Natural killer cell (primary cell): Measurements from ENCODE around the gene BTBD16. TPM values are rescaled to one million over a fixed set of nuclear protein-coding genes. Genes with fewer than 3 reads are reported as not detected.

Source experiments
- ATAC-seq, 3 donors: fragments of 150-1000 bp in 2 of 3; fragments of 200-7000 bp in 1 of 3; cut with Tn5 transposase; 1 replicate in 1 of 3; 2 replicates in 2 of 3; pipeline ENCODE4 v1.10.0; 2021; ENCODE audit warnings: mild to moderate bottlenecking in 2 of 3, moderate library complexity in 2 of 3
- DNase-seq, 2 donors: peaks; one replicate each; pipeline versions ENCODE4 v3.0.0 to v3.0.0-alpha.2; 2013 to 2021; ENCODE audit warnings: mixed read lengths in 1 of 2
- H3K27ac ChIP-seq: one replicate; pipeline ENCODE4 v1.5.1; 2013; ENCODE audit warnings: mild to moderate bottlenecking, low read length
- H3K27me3 ChIP-seq: one replicate; pipeline ENCODE4 v1.6.1; 2013; ENCODE audit warnings: low read length; ENCODE audit not compliant: control insufficient read depth, insufficient read depth
- H3K36me3 ChIP-seq: one replicate; pipeline ENCODE4 v1.6.1; 2013; ENCODE audit warnings: low read length; ENCODE audit not compliant: control insufficient read depth, insufficient read depth
- H3K4me1 ChIP-seq: one replicate; pipeline ENCODE4 v1.6.1; 2013; ENCODE audit warnings: low read length; ENCODE audit not compliant: control insufficient read depth, insufficient read depth
- H3K4me3 ChIP-seq: one replicate; pipeline ENCODE4 v1.5.1; 2013; ENCODE audit warnings: low read length
- H3K9me3 ChIP-seq: one replicate; pipeline ENCODE4 v1.6.1; 2013; ENCODE audit warnings: low read length; ENCODE audit not compliant: control insufficient read depth, insufficient read depth
- H3K27ac Mint-ChIP-seq, 2 donors: one replicate each; pipeline ENCODE4 v1.8.0; 2022; ENCODE audit warnings: mild to moderate bottlenecking in 2 of 2, mixed read lengths in 2 of 2, moderate library complexity in 1 of 2
- H3K27me3 Mint-ChIP-seq, 2 donors: one replicate each; pipeline ENCODE4 v1.8.0; 2022; ENCODE audit warnings: low read depth in 2 of 2, mixed read lengths in 2 of 2
- H3K36me3 Mint-ChIP-seq: one replicate; pipeline ENCODE4 v1.8.0; 2022; ENCODE audit warnings: mixed read lengths
- H3K4me1 Mint-ChIP-seq, 2 donors: one replicate each; pipeline ENCODE4 v1.8.0; 2022; ENCODE audit warnings: mixed read lengths in 2 of 2
- H3K4me3 Mint-ChIP-seq: one replicate; pipeline ENCODE4 v1.8.0; 2022; ENCODE audit warnings: mild to moderate bottlenecking, moderate library complexity, mixed read lengths
- H3K9me3 Mint-ChIP-seq, 2 donors: one replicate each; pipeline ENCODE4 v1.8.0; 2022; ENCODE audit warnings: mixed read lengths in 2 of 2
- WGBS: methylation state at CpG from one replicate; pipeline ENCODE4 v1.1.7; 2013; ENCODE audit warnings: missing lambda C conversion rate; ENCODE audit not compliant: insufficient coverage; 5-methylcytosine and 5-hydroxymethylcytosine counted together
- intact Hi-C: fragments of 100-400 bp; cut with micrococcal nuclease; formaldehyde crosslinking; loops from one replicate; pipeline ENCODE4 v1.14.2; 2022
- total RNA-seq, 4 donors: library from RNA; stranded (reverse); fragments of 120-200 nt in 1 of 4; gene quantifications; one replicate each; pipeline versions ENCODE4 v1.2.3 to v1.2.4, GENCODE V29; 2013 to 2022
- TF ChIP-seq, protein P1 (sequence below): fragments of 200-600 bp; IDR thresholded peaks from one replicate; pipeline ENCODE4 v1.8.0; 2022; ENCODE audit warnings: antibody characterized with exemption

BTBD16 gene
- total RNA-seq, 3 donors from 2014 or later (not counting 1 experiment from before 2014, with no cell fraction given): not detected

DNA sequence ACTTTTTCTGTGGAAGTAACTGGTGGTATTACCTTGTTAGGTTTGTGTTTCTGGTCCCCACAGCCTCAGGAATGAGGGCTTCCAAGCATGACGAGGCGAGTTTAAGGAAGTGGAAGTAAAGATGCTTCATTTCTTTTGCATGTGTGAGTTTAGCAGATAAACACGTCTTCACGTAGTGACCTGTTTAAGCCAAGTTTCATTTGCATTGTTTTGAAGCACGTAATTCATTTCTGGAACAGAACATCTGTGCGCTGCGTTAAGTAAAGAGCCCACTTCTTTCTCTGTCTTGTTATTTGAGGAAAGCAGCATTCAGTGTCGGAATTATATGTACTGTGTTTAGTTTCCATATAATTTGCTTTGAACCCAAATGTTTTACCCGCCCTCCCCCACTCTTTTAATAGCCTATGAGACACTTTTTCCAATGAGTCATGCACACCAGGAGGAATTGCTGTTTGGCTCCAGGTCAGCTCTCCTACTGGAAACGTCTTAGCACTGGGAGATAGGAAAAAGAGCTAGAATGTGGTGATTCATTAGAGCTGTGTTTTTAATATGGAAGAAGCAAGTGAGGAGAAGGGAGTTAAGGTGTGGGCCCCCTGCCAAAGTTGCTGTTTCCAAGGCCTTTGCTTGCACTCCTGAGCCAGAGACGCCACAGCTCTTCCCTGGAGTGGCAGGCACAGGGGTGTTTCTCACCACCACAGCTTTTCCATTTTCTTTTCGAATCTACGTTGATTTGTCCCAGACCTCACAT is 36.7 kb downstream of the BTBD16 start:
- Mint-ChIP-seq H3K9me3 (no peaks in the 10 kb centered on the region), H3K27me3 (peaks cover 15 to 23% of the 10 kb centered on the region in 2 donors), H3K27ac (no peak overlapping the region), H3K4me3 (no peak overlapping the region), H3K36me3 (no peaks in the 10 kb centered on the region), H3K4me1 (no peaks in the 10 kb centered on the region)
- no peaks in the 10 kb centered on the region for H3K27me3 ChIP-seq
- ATAC-seq (no peak), DNase-seq (no peak)
- whole genome bisulfite sequencing: 55% methylated on average over 11 of the region's 13 CpGs
- no peaks in the 10 kb centered on the region for H3K4me1 ChIP-seq
- no peak overlapping the region for H3K27ac ChIP-seq
- H3K9me3 ChIP-seq: no peaks in the 10 kb centered on the region
- intact Hi-C loops: no loop called here
- H3K4me3 ChIP-seq: no peak overlapping the region
- TF ChIP-seq, protein P1, sequence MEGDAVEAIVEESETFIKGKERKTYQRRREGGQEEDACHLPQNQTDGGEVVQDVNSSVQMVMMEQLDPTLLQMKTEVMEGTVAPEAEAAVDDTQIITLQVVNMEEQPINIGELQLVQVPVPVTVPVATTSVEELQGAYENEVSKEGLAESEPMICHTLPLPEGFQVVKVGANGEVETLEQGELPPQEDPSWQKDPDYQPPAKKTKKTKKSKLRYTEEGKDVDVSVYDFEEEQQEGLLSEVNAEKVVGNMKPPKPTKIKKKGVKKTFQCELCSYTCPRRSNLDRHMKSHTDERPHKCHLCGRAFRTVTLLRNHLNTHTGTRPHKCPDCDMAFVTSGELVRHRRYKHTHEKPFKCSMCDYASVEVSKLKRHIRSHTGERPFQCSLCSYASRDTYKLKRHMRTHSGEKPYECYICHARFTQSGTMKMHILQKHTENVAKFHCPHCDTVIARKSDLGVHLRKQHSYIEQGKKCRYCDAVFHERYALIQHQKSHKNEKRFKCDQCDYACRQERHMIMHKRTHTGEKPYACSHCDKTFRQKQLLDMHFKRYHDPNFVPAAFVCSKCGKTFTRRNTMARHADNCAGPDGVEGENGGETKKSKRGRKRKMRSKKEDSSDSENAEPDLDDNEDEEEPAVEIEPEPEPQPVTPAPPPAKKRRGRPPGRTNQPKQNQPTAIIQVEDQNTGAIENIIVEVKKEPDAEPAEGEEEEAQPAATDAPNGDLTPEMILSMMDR: no peak
- no peaks in the 10 kb centered on the region for H3K36me3 ChIP-seq

DNA sequence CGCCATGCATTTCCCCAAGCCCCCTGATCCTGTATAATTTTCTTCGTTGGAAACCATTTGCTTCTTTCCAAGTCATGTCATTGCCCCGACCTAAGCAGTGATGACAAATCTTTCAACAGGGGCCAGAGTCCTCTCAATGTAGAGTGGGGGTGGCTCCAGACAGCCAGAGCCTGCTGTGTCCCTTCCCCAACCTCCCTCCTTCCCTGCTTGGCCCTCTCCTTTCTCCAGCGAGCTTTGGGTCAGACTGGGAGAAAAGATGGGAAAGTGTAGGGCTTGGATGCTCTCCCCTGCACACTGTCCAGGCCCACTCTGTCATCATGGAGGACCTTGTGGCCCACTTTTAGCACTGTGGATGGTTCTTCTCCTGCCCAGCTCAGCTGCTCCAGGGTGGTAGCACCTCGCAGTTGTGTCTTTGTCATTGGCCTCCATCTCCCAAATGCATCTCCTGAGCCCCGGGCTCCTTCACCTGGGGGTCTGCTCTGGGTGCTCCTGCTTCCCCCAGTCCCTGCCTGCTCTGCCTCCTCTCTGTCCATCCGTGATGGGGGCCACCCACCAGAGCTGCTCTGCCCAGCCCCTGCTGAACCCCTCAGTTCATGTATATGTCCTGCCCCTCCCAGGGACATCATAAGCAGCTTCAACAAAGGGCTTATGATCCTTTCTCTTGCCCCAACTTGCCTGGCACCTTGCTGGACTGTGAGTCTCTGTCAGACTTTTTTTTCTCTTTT is 37.5 kb downstream of the BTBD16 start:
- Mint-ChIP-seq H3K36me3 (no peaks in the 10 kb centered on the region), H3K4me3 (no peak overlapping the region), H3K27ac (no peak overlapping the region), H3K27me3 (peaks cover 18 to 25% of the 10 kb centered on the region in 2 donors), H3K9me3 (no peaks in the 10 kb centered on the region), H3K4me1 (no peaks in the 10 kb centered on the region)
- WGBS: 81% methylated on average over 5 of the region's 7 CpGs
- intact Hi-C loops: no loop called here
- TF ChIP-seq, protein P1: no peak
- ATAC-seq (no peak), DNase-seq (no peak)
- Histone ChIP-seq H3K36me3 (no peaks in the 10 kb centered on the region), H3K4me3 (no peak overlapping the region), H3K4me1 (no peaks in the 10 kb centered on the region), H3K9me3 (no peaks in the 10 kb centered on the region), H3K27ac (no peak overlapping the region), H3K27me3 (no peaks in the 10 kb centered on the region)

DNA sequence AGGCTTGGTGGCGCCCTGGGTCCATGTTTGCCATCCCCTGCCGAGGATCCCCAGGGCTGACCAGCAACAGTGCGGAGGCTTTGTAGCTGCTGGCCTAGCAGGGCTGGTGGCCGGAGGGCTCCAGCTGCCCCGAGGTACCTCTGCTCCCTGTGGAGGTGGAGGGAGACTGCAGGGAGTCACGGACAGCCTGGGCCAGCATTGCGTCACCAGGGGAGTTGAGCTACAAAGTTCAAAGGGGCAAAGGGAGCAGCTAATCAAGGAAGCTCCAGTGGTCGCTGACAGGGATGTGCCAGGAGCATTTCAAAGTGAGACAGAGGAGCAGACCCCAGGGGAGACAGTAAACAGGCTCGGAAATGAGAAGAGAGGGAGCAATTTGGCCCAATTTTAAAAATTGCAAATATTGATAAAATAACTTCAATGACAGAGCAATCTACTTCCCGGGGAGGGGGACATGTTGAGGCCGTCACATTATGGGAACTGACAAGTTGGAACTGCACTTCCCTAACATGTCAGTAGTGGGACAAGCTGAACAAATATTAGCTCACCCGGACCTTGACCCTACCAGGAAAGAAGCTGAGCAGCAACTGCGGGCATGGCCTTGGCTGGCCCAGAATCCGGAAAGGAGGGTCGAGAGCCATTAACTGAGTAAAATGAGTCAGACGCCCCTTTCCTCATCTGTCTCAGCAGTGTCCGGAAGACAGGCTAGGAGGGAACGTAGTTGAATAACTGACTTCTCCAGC is 39.4 kb downstream of the BTBD16 start:
- intact Hi-C loops: no loop called here
- DNase-seq (no peak), ATAC-seq (no peak)
- Mint-ChIP-seq H3K27ac (no peak overlapping the region), H3K4me1 (no peaks in the 10 kb centered on the region), H3K27me3 (peaks cover 23 to 25% of the 10 kb centered on the region in 2 donors), H3K36me3 (no peaks in the 10 kb centered on the region), H3K9me3 (no peaks in the 10 kb centered on the region), H3K4me3 (no peak overlapping the region)
- H3K27ac ChIP-seq: no peak overlapping the region
- 62% methylated on average over 18 of the region's 18 CpGs for whole genome bisulfite sequencing
- H3K4me3 ChIP-seq: no peak overlapping the region
- H3K36me3 ChIP-seq: no peaks in the 10 kb centered on the region
- TF ChIP-seq, protein P1: no peak
- H3K27me3 ChIP-seq: no peaks in the 10 kb centered on the region
- H3K9me3 ChIP-seq: no peaks in the 10 kb centered on the region
- H3K4me1 ChIP-seq: no peaks in the 10 kb centered on the region
